ENCODE data around the gene FMNL2.

Gene FMNL2

GRCh38 chr2:152585830-152586484 lies 251.0 kb downstream of the FMNL2 start:
- Histone ChIP-seq H3K4me1 (ENCODE audit: control insufficient read depth, insufficient read depth, low read length, poor library complexity, severe bottlenecking) (peaks cover 14% of the 10 kb centered on the region), H3K36me3 (ENCODE audit: control insufficient read depth, insufficient read depth, low read length) (peaks cover 13% of the 10 kb centered on the region), H3K4me3 (ENCODE audit: extremely low read depth, insufficient read depth, low read length, poor library complexity, severe bottlenecking) (no peak overlapping the region), H3K9me3 (ENCODE audit: control insufficient read depth, low read length) (no peaks in the 10 kb centered on the region), H3K27ac (ENCODE audit: low read depth, low read length, severe bottlenecking) (no peak overlapping the region)
- WGBS, 2 experiments (ENCODE audit: insufficient coverage in 2 of 2): 92 to 100% methylated on average over 2 to 3 of the region's 3 CpGs

GRCh38 chr2:152587187-152587947 lies 252.4 kb downstream of the FMNL2 start:
- Histone ChIP-seq H3K4me3 (ENCODE audit: extremely low read depth, insufficient read depth, low read length, poor library complexity, severe bottlenecking) (no peak overlapping the region), H3K4me1 (ENCODE audit: control insufficient read depth, insufficient read depth, low read length, poor library complexity, severe bottlenecking) (peaks cover 14% of the 10 kb centered on the region), H3K36me3 (ENCODE audit: control insufficient read depth, insufficient read depth, low read length) (peaks cover 7% of the 10 kb centered on the region), H3K27ac (ENCODE audit: low read depth, low read length, severe bottlenecking) (no peak overlapping the region), H3K9me3 (ENCODE audit: control insufficient read depth, low read length) (no peaks in the 10 kb centered on the region)
- WGBS, 2 experiments (ENCODE audit: insufficient coverage in 2 of 2): 86 to 91% methylated on average over 1 to 5 of the region's 7 CpGs

GRCh38 chr2:152588998-152589397 lies 254.0 kb downstream of the FMNL2 start:
- peaks cover 14% of the 10 kb centered on the region for H3K4me1 ChIP-seq (ENCODE audit: control insufficient read depth, insufficient read depth, low read length, poor library complexity, severe bottlenecking)
- H3K27ac ChIP-seq (ENCODE audit: low read depth, low read length, severe bottlenecking): no peak overlapping the region
- H3K36me3 ChIP-seq (ENCODE audit: control insufficient read depth, insufficient read depth, low read length): peaks cover 9% of the 10 kb centered on the region
- H3K4me3 ChIP-seq (ENCODE audit: extremely low read depth, insufficient read depth, low read length, poor library complexity, severe bottlenecking): no peak overlapping the region
- no peaks in the 10 kb centered on the region for H3K9me3 ChIP-seq (ENCODE audit: control insufficient read depth, low read length)
- WGBS, 2 experiments (ENCODE audit: insufficient coverage in 2 of 2): 94 to 100% methylated on average over 2 of the region's 6 CpGs

GRCh38 chr2:152594022-152594766 lies 259.2 kb downstream of the FMNL2 start:
- WGBS, 2 experiments (ENCODE audit: insufficient coverage in 2 of 2): 94 to 96% methylated on average over 4 to 6 of the region's 6 CpGs
- H3K36me3 ChIP-seq (ENCODE audit: control insufficient read depth, insufficient read depth, low read length): peaks cover 9% of the 10 kb centered on the region
- no peak overlapping the region for H3K4me3 ChIP-seq (ENCODE audit: extremely low read depth, insufficient read depth, low read length, poor library complexity, severe bottlenecking)
- no peak overlapping the region for H3K27ac ChIP-seq (ENCODE audit: low read depth, low read length, severe bottlenecking)
- peaks cover 3% of the 10 kb centered on the region for H3K4me1 ChIP-seq (ENCODE audit: control insufficient read depth, insufficient read depth, low read length, poor library complexity, severe bottlenecking)
- H3K9me3 ChIP-seq (ENCODE audit: control insufficient read depth, low read length): no peaks in the 10 kb centered on the region

- WGBS, 2 experiments (ENCODE audit: insufficient coverage in 2 of 2): 88 to 92% methylated on average over 1 of the region's 3 CpGs
- no peak overlapping the region for H3K27ac ChIP-seq (ENCODE audit: low read depth, low read length, severe bottlenecking)
- H3K9me3 ChIP-seq (ENCODE audit: control insufficient read depth, low read length): no peaks in the 10 kb centered on the region
- H3K36me3 ChIP-seq (ENCODE audit: control insufficient read depth, insufficient read depth, low read length): peaks cover 9% of the 10 kb centered on the region
- H3K4me3 ChIP-seq (ENCODE audit: extremely low read depth, insufficient read depth, low read length, poor library complexity, severe bottlenecking): no peak overlapping the region
- peaks cover 5% of the 10 kb centered on the region for H3K4me1 ChIP-seq (ENCODE audit: control insufficient read depth, insufficient read depth, low read length, poor library complexity, severe bottlenecking)
These were observed 259.8 kb downstream of the FMNL2 start for GRCh38 chr2:152594792-152595191.

GRCh38 chr2:152598975-152599759 lies 264.2 kb downstream of the FMNL2 start:
- Histone ChIP-seq H3K4me1 (ENCODE audit: control insufficient read depth, insufficient read depth, low read length, poor library complexity, severe bottlenecking) (peaks cover 11% of the 10 kb centered on the region), H3K27ac (ENCODE audit: low read depth, low read length, severe bottlenecking) (no peak overlapping the region), H3K9me3 (ENCODE audit: control insufficient read depth, low read length) (no peaks in the 10 kb centered on the region), H3K4me3 (ENCODE audit: extremely low read depth, insufficient read depth, low read length, poor library complexity, severe bottlenecking) (no peak overlapping the region), H3K36me3 (ENCODE audit: control insufficient read depth, insufficient read depth, low read length) (peaks cover 4% of the 10 kb centered on the region)
- 95 to 100% methylated on average over 3 to 6 of the region's 9 CpGs for WGBS, 2 experiments (ENCODE audit: insufficient coverage in 2 of 2)

- peak overlapping the region; percentile 8 for H3K27ac ChIP-seq (ENCODE audit: low read depth, low read length, severe bottlenecking)
- no peaks in the 10 kb centered on the region for H3K9me3 ChIP-seq (ENCODE audit: control insufficient read depth, low read length)
- peaks cover 11% of the 10 kb centered on the region for H3K4me1 ChIP-seq (ENCODE audit: control insufficient read depth, insufficient read depth, low read length, poor library complexity, severe bottlenecking)
- no peak overlapping the region for H3K4me3 ChIP-seq (ENCODE audit: extremely low read depth, insufficient read depth, low read length, poor library complexity, severe bottlenecking)
- peaks cover 3% of the 10 kb centered on the region for H3K36me3 ChIP-seq (ENCODE audit: control insufficient read depth, insufficient read depth, low read length)
- 66 to 74% methylated on average over 4 to 5 of the region's 6 CpGs for WGBS, 2 experiments (ENCODE audit: insufficient coverage in 2 of 2)
These were observed 265.2 kb downstream of the FMNL2 start for GRCh38 chr2:152600051-152600657.

- Histone ChIP-seq H3K36me3 (ENCODE audit: control insufficient read depth, insufficient read depth, low read length) (peaks cover 3% of the 10 kb centered on the region), H3K4me3 (ENCODE audit: extremely low read depth, insufficient read depth, low read length, poor library complexity, severe bottlenecking) (no peak overlapping the region), H3K27ac (ENCODE audit: low read depth, low read length, severe bottlenecking) (no peak overlapping the region), H3K9me3 (ENCODE audit: control insufficient read depth, low read length) (no peaks in the 10 kb centered on the region), H3K4me1 (ENCODE audit: control insufficient read depth, insufficient read depth, low read length, poor library complexity, severe bottlenecking) (peaks cover 11% of the 10 kb centered on the region)
- WGBS, 2 experiments (ENCODE audit: insufficient coverage in 2 of 2): 80% methylated on average over 1 of the region's 2 CpGs; no CpG with 5 or more reads in 1 of the 2 experiments
These were observed 265.7 kb downstream of the FMNL2 start for GRCh38 chr2:152600697-152601096.

GRCh38 chr2:152602750-152603149 lies 267.8 kb downstream of the FMNL2 start:
- Histone ChIP-seq H3K4me1 (ENCODE audit: control insufficient read depth, insufficient read depth, low read length, poor library complexity, severe bottlenecking) (peaks cover 11% of the 10 kb centered on the region), H3K36me3 (ENCODE audit: control insufficient read depth, insufficient read depth, low read length) (peaks cover 7% of the 10 kb centered on the region), H3K27ac (ENCODE audit: low read depth, low read length, severe bottlenecking) (no peak overlapping the region), H3K9me3 (ENCODE audit: control insufficient read depth, low read length) (no peaks in the 10 kb centered on the region), H3K4me3 (ENCODE audit: extremely low read depth, insufficient read depth, low read length, poor library complexity, severe bottlenecking) (no peak overlapping the region)
- 92 to 97% methylated on average over 6 of the region's 8 CpGs for WGBS, 2 experiments (ENCODE audit: insufficient coverage in 2 of 2)

GRCh38 chr2:152603166-152603565 lies 268.2 kb downstream of the FMNL2 start:
- Histone ChIP-seq H3K27ac (ENCODE audit: low read depth, low read length, severe bottlenecking) (no peak overlapping the region), H3K36me3 (ENCODE audit: control insufficient read depth, insufficient read depth, low read length) (peaks cover 11% of the 10 kb centered on the region), H3K4me3 (ENCODE audit: extremely low read depth, insufficient read depth, low read length, poor library complexity, severe bottlenecking) (no peak overlapping the region), H3K9me3 (ENCODE audit: control insufficient read depth, low read length) (no peaks in the 10 kb centered on the region), H3K4me1 (ENCODE audit: control insufficient read depth, insufficient read depth, low read length, poor library complexity, severe bottlenecking) (peaks cover 11% of the 10 kb centered on the region)
- 100% methylated on average over 1 of the region's 3 CpGs for WGBS, 2 experiments (ENCODE audit: insufficient coverage in 2 of 2)

Measured in mesodermal cell (in vitro differentiated cells).